HL-60 (cell line): ENCODE measurements around the gene CSMD2.

Experiments used
- DNase-seq, 2 experiments: peaks; one replicate each; pipeline ENCODE4 v3.0.0-alpha.2; 2010 to 2020; ENCODE audit warnings: low read depth in 1 of 2, low spot score in 1 of 2
- H3K27ac ChIP-seq: fragments of 250-450 bp; sonication (Bioruptor Pico); replicated peaks from 2 replicates; pipeline ENCODE4 v1.5.1; 2020; ENCODE audit warnings: mild to moderate bottlenecking, moderate library complexity
- H3K27me3 ChIP-seq: fragments of 250-450 bp; sonication (Bioruptor Pico); 2 replicates; pipeline ENCODE4 v1.5.1; 2021; ENCODE audit warnings: mild to moderate bottlenecking, moderate library complexity; ENCODE audit not compliant: insufficient read depth, poor library complexity, severe bottlenecking
- H3K4me3 ChIP-seq: replicated peaks from 2 replicates; pipeline ENCODE4 v1.5.1; 2011; ENCODE audit warnings: mild to moderate bottlenecking, control low read depth, low read length; ENCODE audit not compliant: insufficient read depth
- CTCF ChIP-seq: IDR thresholded peaks from one replicate; pipeline ENCODE4 v1.5.1; 2011; ENCODE audit warnings: low read length, control low read depth, inconsistent platforms; ENCODE audit not compliant: insufficient read depth
- GABPA ChIP-seq: IDR thresholded peaks from 2 replicates; pipeline ENCODE4 v1.6.1; 2012; ENCODE audit warnings: low read depth
- POLR2AphosphoS5 ChIP-seq: IDR thresholded peaks from 2 replicates; pipeline ENCODE4 v1.6.1; 2012; ENCODE audit warnings: low read depth
- REST ChIP-seq: IDR thresholded peaks from 2 replicates; pipeline ENCODE4 v1.6.1; 2012; ENCODE audit warnings: low read depth; ENCODE audit not compliant: insufficient replicate concordance
- SPI1 ChIP-seq: IDR thresholded peaks from 2 replicates; pipeline ENCODE4 v1.6.1; 2012; ENCODE audit warnings: low read depth, mild to moderate bottlenecking, borderline replicate concordance

CSMD2 gene

GRCh38 chr1:33626801-33627200 is 538.2 kb downstream of the CSMD2 start:
- Histone ChIP-seq H3K27me3 (no peaks in the 10 kb centered on the region), H3K27ac (no peak overlapping the region), H3K4me3 (no peak overlapping the region)
- TF ChIP-seq CTCF (no peak), SPI1 (no peak), REST (no peak)
- DNase-seq = no peak

GRCh38 chr1:33624991-33625870 is 539.8 kb downstream of the CSMD2 start:
- Histone ChIP-seq H3K27me3 (no peaks in the 10 kb centered on the region), H3K27ac (no peak overlapping the region), H3K4me3 (no peak overlapping the region)
- DNase-seq = no peak
- TF ChIP-seq CTCF = peak; percentile 15
- no peak for TF ChIP-seq POLR2AphosphoS5

- no peak for TF ChIP-seq CTCF
- TF ChIP-seq SPI1 = no peak
- no peak for TF ChIP-seq POLR2AphosphoS5
- TF ChIP-seq REST = no peak
- no peak for TF ChIP-seq GABPA
- DNase-seq = no peak
- Histone ChIP-seq H3K4me3 (no peak overlapping the region), H3K27ac (no peak overlapping the region), H3K27me3 (no peaks in the 10 kb centered on the region)
Observed at GRCh38 chr1:33624261-33624990, 540.6 kb downstream of the CSMD2 start.
